ENCODE measurements around the gene JPT1. TPM values are rescaled to one million over a fixed set of nuclear protein-coding genes. Genes with fewer than 3 reads are reported as not detected.
A peak's percentile ranks its signal among the peaks of the same experiment; 100 is the strongest.
"Not testable (repeated sequence)": the region's sequence is repeated elsewhere in the genome, so short reads cannot be mapped to it uniquely, and the experiment has no call there.

Gene JPT1
- total RNA-seq, 1 donor from 2014 or later = 282 TPM

DNA sequence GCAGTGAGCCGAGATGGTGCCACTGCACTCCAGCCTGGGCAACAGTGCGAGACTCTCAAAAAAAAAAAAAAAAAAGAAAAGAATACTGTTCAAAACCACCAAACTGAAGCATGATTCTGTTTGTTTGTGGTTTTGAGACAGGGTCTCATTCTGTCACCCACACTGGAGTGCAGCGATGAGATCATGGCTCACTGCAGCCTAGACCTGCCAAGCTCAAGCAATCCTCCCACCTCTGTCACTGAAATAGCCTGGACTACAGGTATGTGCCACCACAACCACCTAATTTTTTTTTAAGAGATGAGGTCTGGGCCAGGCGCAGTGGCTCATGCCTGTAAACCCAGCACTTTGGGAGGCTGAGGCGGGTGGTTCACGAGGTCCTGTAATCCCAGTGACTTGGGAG is 24.1 kb upstream of the JPT1 start:
- no peak overlapping the region for H3K27ac Mint-ChIP-seq
- H3K4me1 Mint-ChIP-seq (ENCODE audit: low read depth) = peaks cover 22% of the 10 kb centered on the region
- H3K36me3 Mint-ChIP-seq (ENCODE audit: low read depth) = peaks cover 53% of the 10 kb centered on the region
- H3K9me3 Mint-ChIP-seq = no peaks in the 10 kb centered on the region
- no peak overlapping the region for H3K4me3 Mint-ChIP-seq (ENCODE audit: low read depth)
- no peaks in the 10 kb centered on the region for H3K27me3 Mint-ChIP-seq (ENCODE audit: low read depth)
- intact Hi-C loops (cut with micrococcal nuclease) = no loop called here
- no peak for DNase-seq (ENCODE audit: low spot score)

DNA sequence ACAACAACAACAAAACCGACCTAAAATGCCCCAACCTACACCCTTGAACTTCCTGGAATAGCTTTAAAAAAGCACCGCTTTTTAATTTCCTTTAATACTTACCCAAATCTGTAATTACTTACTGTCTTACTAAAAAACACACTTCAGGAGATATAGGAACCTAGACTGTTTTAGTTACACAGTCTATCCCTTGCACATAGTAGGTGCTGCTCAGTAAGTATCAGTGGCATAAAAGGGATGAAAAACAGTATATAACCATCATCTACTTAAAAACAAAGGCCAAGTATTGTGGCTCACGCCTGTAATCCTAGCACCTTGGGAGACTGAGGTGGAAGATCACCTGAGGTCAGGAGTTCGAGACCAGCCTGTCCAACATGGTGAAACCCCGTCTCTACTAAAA is 22.3 kb upstream of the JPT1 start:
- H3K4me1 Mint-ChIP-seq (ENCODE audit: low read depth) = peaks cover 24% of the 10 kb centered on the region
- H3K36me3 Mint-ChIP-seq (ENCODE audit: low read depth) = peaks cover 64% of the 10 kb centered on the region
- no peaks in the 10 kb centered on the region for H3K27me3 Mint-ChIP-seq (ENCODE audit: low read depth)
- no peak overlapping the region for H3K27ac Mint-ChIP-seq
- no peak overlapping the region for H3K4me3 Mint-ChIP-seq (ENCODE audit: low read depth)
- DNase-seq (ENCODE audit: low spot score) = no peak
- intact Hi-C loops (cut with micrococcal nuclease) = no loop called here
- no peaks in the 10 kb centered on the region for H3K9me3 Mint-ChIP-seq

DNA sequence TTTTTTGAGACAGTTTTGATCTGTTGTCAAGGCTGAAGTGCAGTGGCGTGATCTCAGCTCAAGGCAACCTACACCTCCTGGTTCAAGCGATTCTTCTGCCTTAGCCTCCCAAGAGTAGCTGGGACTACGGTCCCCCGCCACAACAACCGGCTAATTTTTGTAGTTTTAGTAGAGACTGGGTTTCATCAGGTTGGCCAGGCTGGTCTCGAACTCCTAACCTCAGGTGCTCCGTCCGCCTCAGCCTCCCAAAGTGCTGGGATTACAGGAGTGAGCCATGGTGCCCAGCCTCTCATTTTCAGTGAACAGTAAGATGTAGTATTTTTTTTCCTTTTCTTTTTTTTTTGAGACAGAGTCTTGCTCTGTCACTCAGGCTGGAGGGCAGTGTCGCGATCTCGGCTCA is 20.7 kb upstream of the JPT1 start:
- intact Hi-C loops (cut with micrococcal nuclease) = loop anchor here (5.0 kb wide), 1 partner anchor 63 kb away; no protein-coding TSS in a partner anchor

DNA sequence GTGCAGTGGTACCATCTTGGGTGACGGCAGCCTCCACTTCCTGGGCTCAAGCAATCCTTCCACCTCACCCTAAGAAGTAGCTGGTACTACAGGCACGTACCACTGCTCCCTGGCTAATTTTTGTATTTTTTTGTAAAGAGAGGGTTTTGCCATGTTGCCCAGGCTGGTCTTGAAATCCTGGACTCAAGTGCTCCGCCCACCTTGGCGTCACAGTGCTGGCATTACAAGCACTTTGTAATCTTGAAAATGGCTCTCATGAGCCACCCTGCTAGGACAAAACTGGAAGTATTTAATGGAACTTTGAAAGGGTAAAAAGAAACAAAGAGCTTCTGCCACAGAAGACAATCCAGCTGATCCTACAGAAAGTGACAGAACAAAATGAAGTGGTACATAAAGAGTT is 19.2 kb upstream of the JPT1 start:
- Mint-ChIP-seq H3K4me1 (ENCODE audit: low read depth) (peaks cover 10% of the 10 kb centered on the region), H3K36me3 (ENCODE audit: low read depth) (peaks cover 50% of the 10 kb centered on the region), H3K4me3 (ENCODE audit: low read depth) (no peak overlapping the region), H3K27me3 (ENCODE audit: low read depth) (no peaks in the 10 kb centered on the region), H3K9me3 (no peaks in the 10 kb centered on the region), H3K27ac (no peak overlapping the region)
- DNase-seq (ENCODE audit: low spot score) = no peak
- intact Hi-C loops (cut with micrococcal nuclease) = loop anchor here (5.0 kb wide), 1 partner anchor 61 kb away; no protein-coding TSS in a partner anchor

More for the DNA sequence above, 20.7 kb upstream of the JPT1 start:
- Mint-ChIP-seq H3K4me1 (ENCODE audit: low read depth) (peaks cover 17% of the 10 kb centered on the region), H3K27me3 (ENCODE audit: low read depth) (no peaks in the 10 kb centered on the region), H3K9me3 (no peaks in the 10 kb centered on the region), H3K4me3 (ENCODE audit: low read depth) (no peak overlapping the region), H3K36me3 (ENCODE audit: low read depth) (peaks cover 53% of the 10 kb centered on the region), H3K27ac (no peak overlapping the region)
- DNase-seq (ENCODE audit: low spot score) = no peak

DNA sequence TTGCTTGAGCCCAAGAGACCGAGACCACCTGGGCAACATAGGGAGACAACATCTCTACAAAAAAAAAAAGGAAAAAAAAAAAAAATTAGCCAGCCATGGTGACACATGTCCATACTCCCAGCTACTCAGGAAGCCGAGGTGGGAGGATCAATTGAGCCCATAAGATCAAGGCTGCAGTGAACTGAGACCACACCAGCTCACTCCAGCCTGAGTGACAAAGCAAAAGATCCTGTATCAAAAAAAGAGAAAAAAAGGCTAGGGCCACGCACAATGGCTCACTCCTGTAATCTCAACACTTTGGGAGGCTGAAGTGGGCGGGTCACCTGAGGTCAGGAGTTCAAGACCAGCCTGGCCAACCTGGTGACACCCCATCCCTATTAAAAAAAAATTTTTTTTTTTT is 14.7 kb upstream of the JPT1 start:
- H3K4me3 Mint-ChIP-seq (ENCODE audit: low read depth) = no peak overlapping the region
- no peak for DNase-seq (ENCODE audit: low spot score)
- no peaks in the 10 kb centered on the region for H3K27me3 Mint-ChIP-seq (ENCODE audit: low read depth)
- H3K27ac Mint-ChIP-seq = no peak overlapping the region
- intact Hi-C loops (cut with micrococcal nuclease) = no loop called here
- peaks cover 58% of the 10 kb centered on the region for H3K36me3 Mint-ChIP-seq (ENCODE audit: low read depth)
- H3K9me3 Mint-ChIP-seq = no peaks in the 10 kb centered on the region
- H3K4me1 Mint-ChIP-seq (ENCODE audit: low read depth) = peaks cover 4% of the 10 kb centered on the region

DNA sequence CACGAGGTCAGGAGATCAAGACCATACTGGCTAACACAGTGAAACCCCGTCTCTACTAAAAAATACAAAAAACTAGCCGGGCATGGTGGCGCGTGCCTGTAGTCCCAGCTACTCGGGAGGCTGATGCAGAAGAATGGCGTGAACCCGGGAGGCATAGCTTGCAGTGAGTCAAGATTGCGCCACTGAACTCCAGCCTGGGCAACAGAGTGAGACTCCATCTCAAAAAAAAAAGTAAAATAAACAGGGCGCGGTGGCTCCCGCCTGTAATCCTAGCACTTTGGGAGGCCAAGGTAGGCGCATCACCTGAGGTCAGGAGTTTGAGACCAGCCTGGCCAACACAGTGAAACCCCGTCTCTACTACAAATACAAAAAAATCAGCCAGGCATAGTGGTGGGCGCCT is 10.3 kb upstream of the JPT1 start:
- H3K27me3 Mint-ChIP-seq (ENCODE audit: low read depth); H3K27ac Mint-ChIP-seq; DNase-seq (ENCODE audit: low spot score); H3K9me3 Mint-ChIP-seq; H3K4me3 Mint-ChIP-seq (ENCODE audit: low read depth); intact Hi-C loops (cut with micrococcal nuclease); H3K4me1 Mint-ChIP-seq (ENCODE audit: low read depth): not testable (repeated sequence)
- peaks cover 45% of the 10 kb centered on the region for H3K36me3 Mint-ChIP-seq (ENCODE audit: low read depth)

DNA sequence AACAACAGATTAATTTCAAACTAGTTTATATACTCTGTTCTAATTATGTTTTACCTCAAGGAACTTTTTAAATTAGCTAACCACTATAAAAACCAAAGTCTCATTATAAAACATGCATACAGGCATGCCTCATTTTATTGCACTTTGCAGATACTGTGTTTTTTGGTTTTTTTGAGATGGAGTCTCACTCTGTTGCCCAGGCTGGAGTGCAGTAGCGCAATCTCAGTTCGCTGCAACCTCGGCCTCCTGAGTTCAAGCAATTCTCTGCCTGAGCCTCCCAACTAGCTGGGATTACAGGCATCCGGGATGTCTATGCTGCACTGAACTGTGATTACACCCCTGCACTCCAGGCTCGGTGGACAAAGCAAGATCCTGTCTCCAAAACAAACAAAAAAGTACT is 8.8 kb upstream of the JPT1 start:
- Mint-ChIP-seq H3K27ac (no peak overlapping the region), H3K36me3 (ENCODE audit: low read depth) (peaks cover 39% of the 10 kb centered on the region), H3K27me3 (ENCODE audit: low read depth) (no peaks in the 10 kb centered on the region), H3K4me3 (ENCODE audit: low read depth) (no peak overlapping the region), H3K4me1 (ENCODE audit: low read depth) (peaks cover 3% of the 10 kb centered on the region), H3K9me3 (no peaks in the 10 kb centered on the region)
- DNase-seq (ENCODE audit: low spot score) = no peak
- intact Hi-C loops (cut with micrococcal nuclease) = no loop called here

DNA sequence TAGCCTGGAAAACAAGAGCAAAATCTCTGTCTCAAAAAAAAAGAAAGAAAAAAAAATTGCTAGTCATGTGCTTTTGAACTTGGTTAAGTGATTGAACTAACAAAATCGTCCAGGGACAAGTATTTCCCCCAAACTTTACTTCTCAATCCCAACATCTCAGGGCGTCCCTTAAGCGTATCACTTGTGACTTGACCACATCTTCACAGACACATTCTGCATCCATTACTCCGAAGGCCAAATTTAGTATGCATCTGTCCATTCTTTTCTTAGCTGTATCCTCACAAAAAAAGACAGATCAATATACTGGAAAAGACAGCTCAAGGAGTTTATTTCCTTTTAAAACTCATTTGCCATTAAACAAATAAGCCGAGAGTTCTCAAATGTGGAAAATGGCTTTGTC is 5.9 kb upstream of the JPT1 start:
- intact Hi-C loops (cut with micrococcal nuclease) = no loop called here
- H3K27me3 Mint-ChIP-seq (ENCODE audit: low read depth) = no peaks in the 10 kb centered on the region
- no peaks in the 10 kb centered on the region for H3K9me3 Mint-ChIP-seq
- peak overlapping the region; percentile 30 for H3K27ac Mint-ChIP-seq
- no peak overlapping the region for H3K4me3 Mint-ChIP-seq (ENCODE audit: low read depth)
- H3K36me3 Mint-ChIP-seq (ENCODE audit: low read depth) = peaks cover 28% of the 10 kb centered on the region
- H3K4me1 Mint-ChIP-seq (ENCODE audit: low read depth) = peaks cover 8% of the 10 kb centered on the region
- DNase-seq (ENCODE audit: low spot score) = no peak

DNA sequence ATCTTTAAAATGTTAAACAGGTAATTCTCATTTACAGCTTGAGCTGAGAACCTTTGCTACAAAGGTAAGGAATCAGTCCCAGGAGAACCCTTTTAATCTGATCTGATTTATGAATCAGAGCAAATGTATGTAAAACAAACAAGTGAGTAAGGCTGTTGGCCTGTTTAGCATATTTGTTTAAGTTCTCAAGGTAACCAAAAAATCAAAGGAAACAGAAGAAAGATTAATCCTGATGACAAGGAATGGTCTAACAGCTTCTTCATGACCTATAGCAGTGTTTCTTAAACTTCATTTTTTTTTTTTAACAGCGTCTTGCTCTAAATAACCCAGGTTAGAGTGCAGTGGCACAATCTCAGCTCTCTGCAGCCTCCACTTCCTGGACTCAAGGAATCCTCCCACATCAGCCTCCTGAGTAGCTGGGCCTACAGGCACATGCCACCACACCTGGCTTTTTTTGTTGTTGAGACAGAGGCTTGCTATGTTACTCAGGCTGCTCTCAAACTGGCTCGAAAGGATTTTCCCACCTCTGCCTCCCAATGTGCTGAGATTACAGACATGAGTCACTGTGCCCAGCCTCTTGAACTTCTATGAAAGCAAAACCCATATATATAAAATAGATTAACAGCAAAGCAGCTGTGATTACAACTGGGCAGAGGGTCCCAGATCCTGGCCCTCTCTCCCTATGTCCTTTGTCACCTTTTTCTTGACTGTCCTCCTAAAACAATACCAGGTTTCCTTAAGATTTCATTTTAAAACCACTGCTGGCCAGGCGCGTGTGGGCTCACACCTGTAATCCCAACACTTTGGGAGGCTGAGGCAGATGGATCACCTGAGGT is 5.1 kb upstream of the JPT1 start:
- Mint-ChIP-seq H3K27ac (no peak overlapping the region), H3K27me3 (ENCODE audit: low read depth) (no peaks in the 10 kb centered on the region), H3K9me3 (no peaks in the 10 kb centered on the region), H3K4me1 (ENCODE audit: low read depth) (peaks cover 16% of the 10 kb centered on the region), H3K4me3 (ENCODE audit: low read depth) (no peak overlapping the region), H3K36me3 (ENCODE audit: low read depth) (peaks cover 23% of the 10 kb centered on the region)
- intact Hi-C loops (cut with micrococcal nuclease) = no loop called here
- DNase-seq (ENCODE audit: low spot score) = no peak

DNA sequence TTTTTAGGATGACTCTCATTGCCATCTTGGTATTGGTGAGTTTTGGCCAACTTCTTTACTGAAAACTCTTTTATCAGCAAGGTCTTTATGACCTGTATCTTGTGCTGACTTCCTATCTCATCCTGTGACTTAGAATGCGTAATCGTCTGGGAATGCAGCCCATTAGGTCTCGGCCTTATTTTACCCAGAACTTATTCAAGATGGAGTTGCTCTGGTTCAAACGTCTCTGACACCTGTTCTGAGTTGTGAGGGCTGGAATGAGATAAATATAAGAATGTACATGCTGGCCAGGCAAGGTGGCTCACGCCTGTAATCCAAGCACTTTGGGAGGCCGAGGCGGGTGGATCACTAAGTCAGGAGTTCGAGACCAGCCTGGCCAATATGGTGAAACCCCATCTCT is 4.2 kb upstream of the JPT1 start:
- H3K27me3 Mint-ChIP-seq (ENCODE audit: low read depth); intact Hi-C loops (cut with micrococcal nuclease); H3K9me3 Mint-ChIP-seq; H3K27ac Mint-ChIP-seq; DNase-seq (ENCODE audit: low spot score); H3K4me3 Mint-ChIP-seq (ENCODE audit: low read depth): not testable (repeated sequence)
- peaks cover 20% of the 10 kb centered on the region for H3K36me3 Mint-ChIP-seq (ENCODE audit: low read depth)
- peaks cover 16% of the 10 kb centered on the region for H3K4me1 Mint-ChIP-seq (ENCODE audit: low read depth)

DNA sequence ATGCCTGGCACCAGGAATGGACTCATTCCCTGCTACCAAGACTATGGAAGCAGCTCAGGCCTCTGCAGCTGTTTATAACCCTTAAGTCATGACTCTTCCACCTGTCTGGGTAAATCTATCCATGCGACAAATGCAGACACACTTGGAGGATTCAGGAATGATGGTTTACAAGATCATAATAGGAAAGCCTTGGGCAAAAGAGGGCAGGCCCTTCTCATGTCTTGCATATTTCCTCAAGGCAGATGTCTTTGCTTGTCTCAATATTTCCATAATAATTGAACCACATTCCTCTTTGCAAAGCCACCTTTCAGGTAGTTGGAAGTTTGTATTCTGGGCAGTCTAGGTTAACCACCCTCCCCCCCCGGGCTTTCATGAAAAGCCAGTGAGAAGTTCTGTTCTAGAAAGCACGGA is 884 bp upstream of the JPT1 start:
- H3K36me3 Mint-ChIP-seq (ENCODE audit: low read depth) = peaks cover 29% of the 10 kb centered on the region
- H3K4me3 Mint-ChIP-seq (ENCODE audit: low read depth) = no peak overlapping the region
- H3K9me3 Mint-ChIP-seq = no peaks in the 10 kb centered on the region
- DNase-seq (ENCODE audit: low spot score) = no peak
- intact Hi-C loops (cut with micrococcal nuclease) = no loop called here
- peak overlapping the region; percentile 81 for H3K27ac Mint-ChIP-seq
- no peaks in the 10 kb centered on the region for H3K27me3 Mint-ChIP-seq (ENCODE audit: low read depth)
- peaks cover 30% of the 10 kb centered on the region for H3K4me1 Mint-ChIP-seq (ENCODE audit: low read depth)

DNA sequence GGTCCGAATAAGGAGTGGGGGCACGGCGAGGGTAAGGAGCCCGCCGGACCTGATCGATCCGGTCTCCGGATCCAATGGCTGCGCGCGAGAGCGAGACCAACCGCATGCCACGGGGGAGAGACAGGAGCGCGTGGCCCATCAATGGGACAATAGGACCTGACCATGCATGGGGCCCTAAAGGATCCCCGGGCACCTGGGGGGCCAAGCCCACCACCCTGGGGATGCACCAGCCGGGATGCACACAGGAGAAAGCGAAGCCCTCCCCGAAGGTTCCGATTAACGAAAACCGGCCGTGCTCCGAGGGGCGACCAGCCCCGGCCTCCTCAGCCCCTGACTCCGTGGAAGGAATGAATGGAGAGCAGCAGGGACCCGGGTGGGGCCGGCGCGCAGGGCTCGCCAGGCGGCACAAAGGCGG is 525 bp downstream of the JPT1 start:
- no peaks in the 10 kb centered on the region for H3K27me3 Mint-ChIP-seq (ENCODE audit: low read depth)
- peak overlapping the region; percentile 84 for H3K27ac Mint-ChIP-seq
- no peaks in the 10 kb centered on the region for H3K9me3 Mint-ChIP-seq
- peak overlapping the region; percentile 93 for H3K4me3 Mint-ChIP-seq (ENCODE audit: low read depth)
- peak; percentile 25 for DNase-seq (ENCODE audit: low spot score)
- peaks cover 32% of the 10 kb centered on the region for H3K4me1 Mint-ChIP-seq (ENCODE audit: low read depth)
- intact Hi-C loops (cut with micrococcal nuclease) = loop anchor here (1.0 to 5.0 kb wide), 4 partner anchors 22 to 49 kb away; partner anchors contain the start of gene NT5C
- peaks cover 36% of the 10 kb centered on the region for H3K36me3 Mint-ChIP-seq (ENCODE audit: low read depth)

DNA sequence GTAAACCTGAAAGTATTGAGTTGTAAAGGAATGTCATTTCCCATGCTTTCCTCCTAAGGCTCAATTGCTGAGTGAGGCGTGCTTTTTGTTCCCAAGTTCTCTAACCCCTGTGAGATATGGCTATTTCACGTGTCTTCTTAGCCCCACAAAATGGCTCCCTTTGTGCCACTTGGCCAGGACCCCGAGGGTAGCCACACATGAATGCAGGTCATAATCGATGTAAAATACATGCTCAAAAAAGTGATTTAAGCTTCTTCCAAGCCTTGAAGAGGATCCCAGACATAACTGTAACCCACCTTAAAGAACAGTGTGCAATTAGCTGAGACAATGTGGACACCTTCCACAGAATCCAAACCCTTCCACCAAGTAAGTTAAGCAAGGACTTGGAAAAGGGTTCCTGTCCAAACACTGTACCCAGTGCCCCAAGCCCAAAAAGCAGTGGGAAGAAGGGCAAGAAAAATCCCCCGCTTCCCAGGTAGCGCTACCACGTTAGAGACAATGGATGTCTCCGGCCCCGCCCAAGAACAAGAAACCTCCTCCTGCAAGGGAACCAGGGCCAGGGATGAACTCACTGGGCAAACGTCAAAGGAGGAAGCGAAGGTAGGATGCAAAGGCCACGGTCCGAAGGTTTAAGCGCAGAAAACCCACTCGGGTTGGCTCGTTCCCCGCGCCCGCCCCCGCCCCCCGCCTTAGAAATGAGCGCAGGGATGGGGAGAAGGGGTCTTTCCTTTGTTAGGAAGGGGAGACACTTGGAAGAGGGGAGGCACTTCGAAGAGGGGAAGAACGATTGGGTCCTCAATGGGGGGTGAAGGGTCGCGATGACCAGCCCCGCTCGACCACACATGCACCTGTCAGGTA is 1.2 kb downstream of the JPT1 start:
- H3K27me3 Mint-ChIP-seq (ENCODE audit: low read depth) = no peaks in the 10 kb centered on the region
- no peaks in the 10 kb centered on the region for H3K9me3 Mint-ChIP-seq
- intact Hi-C loops (cut with micrococcal nuclease) = loop anchor here (2.0 to 5.0 kb wide), 2 partner anchors 38 to 49 kb away; no protein-coding TSS in a partner anchor
- peak overlapping the region; percentile 93 for H3K4me3 Mint-ChIP-seq (ENCODE audit: low read depth)
- no peak for DNase-seq (ENCODE audit: low spot score)
- H3K4me1 Mint-ChIP-seq (ENCODE audit: low read depth) = peaks cover 35% of the 10 kb centered on the region
- H3K36me3 Mint-ChIP-seq (ENCODE audit: low read depth) = peaks cover 39% of the 10 kb centered on the region
- peak overlapping the region; percentile 84 for H3K27ac Mint-ChIP-seq

Measured in activated T-helper 2 cell treated with anti-CD3 and anti-CD28 coated beads, Interferon-gamma antibody, Interleukin-2, Interleukin-4, amounts not matched to agents 10 μg/mL and 5 μg/mL and 100 μg/mL, durations not matched to agents 14 hours and 24 hours and 36 hours (primary cell).